Panc1 (cell line): ENCODE measurements around the gene LIN7B. TPM values are rescaled to one million over a fixed set of nuclear protein-coding genes. Genes with fewer than 3 reads are reported as not detected.
A peak's percentile ranks its signal among the peaks of the same experiment; 100 is the strongest.

Source experiments
- ATAC-seq: fragments of 200-7000 bp; cut with Tn5 transposase; 2 replicates; pipeline ENCODE4 v1.9.1; 2020; ENCODE audit warnings: mild to moderate bottlenecking, moderate library complexity
- BruUV-seq: library from RNA; stranded (reverse); fragments of 400-500 nt; replicated peaks from 2 replicates; lab custom pipeline; 2021; lab: Mats Ljungman, UMichigan
- CTCF ChIA-PET: fragments of 300-600 bp; sonication (Branson Sonifier 250); formaldehyde crosslinking; loops from one replicate; lab custom pipeline; 2022; ENCODE audit warnings: antibody characterized with exemption; lab: Charles Lee
- POLR2A ChIA-PET: fragments of 300-600 bp; sonication (Branson Sonifier 250); formaldehyde crosslinking; loops from one replicate; lab custom pipeline; 2022; ENCODE audit warnings: antibody characterized with exemption; lab: Charles Lee
- DNase-seq: peaks from one replicate; pipeline ENCODE4 v3.0.0-alpha.2; 2010; ENCODE audit warnings: low read depth, low spot score
- H3K27ac ChIP-seq: 2 replicates; pipeline ENCODE4 v1.5.1; 2011; ENCODE audit warnings: mild to moderate bottlenecking, low read length, inconsistent platforms
- H3K27me3 ChIP-seq: fragments of 200-500 bp; sonication (Bioruptor generic); 2 replicates; pipeline ENCODE4 v1.6.0; 2014; ENCODE audit warnings: low read length, inconsistent platforms; ENCODE audit not compliant: control insufficient read depth, insufficient read depth
- H3K36me3 ChIP-seq: fragments of 200-500 bp; sonication (Bioruptor generic); 2 replicates; pipeline ENCODE4 v1.5.1; 2014; ENCODE audit warnings: inconsistent platforms, mild to moderate bottlenecking, low read length, moderate library complexity; ENCODE audit not compliant: control insufficient read depth, insufficient read depth
- H3K4me1 ChIP-seq: 2 replicates; pipeline ENCODE4 v1.5.1; 2011; ENCODE audit warnings: inconsistent platforms, mild to moderate bottlenecking, low read length, moderate library complexity; ENCODE audit not compliant: control insufficient read depth, insufficient read depth
- H3K4me3 ChIP-seq, 2 experiments: 2 replicates each; pipeline ENCODE4 v1.5.1; 2011 to 2012; ENCODE audit warnings: low read depth in 2 of 2, low read length in 2 of 2, mild to moderate bottlenecking in 2 of 2, inconsistent platforms in 1 of 2, moderate library complexity in 1 of 2
- H3K9me3 ChIP-seq: fragments of 200-500 bp; sonication (Bioruptor generic); 2 replicates; pipeline ENCODE4 v1.5.1; 2014; ENCODE audit warnings: low read depth, mild to moderate bottlenecking, inconsistent platforms, low read length, moderate library complexity; ENCODE audit not compliant: control insufficient read depth, insufficient read depth
- CTCF ChIP-seq: fragments of 450-650 bp; IDR thresholded peaks from 2 replicates; pipeline ENCODE4 v1.5.1; 2017; ENCODE audit warnings: mild to moderate bottlenecking
- POLR2AphosphoS5 ChIP-seq: IDR thresholded peaks from 2 replicates; pipeline ENCODE4 v1.6.1; 2012; ENCODE audit warnings: mild to moderate bottlenecking, low read depth, low read length, moderate library complexity
- REST ChIP-seq, 2 experiments: IDR thresholded peaks; 2 replicates each; pipeline ENCODE4 v1.6.1; 2011 to 2012; ENCODE audit warnings: low read depth in 2 of 2, control low read depth in 1 of 2, low read length in 1 of 2, mild to moderate bottlenecking in 1 of 2, moderate library complexity in 1 of 2; ENCODE audit not compliant: insufficient read depth in 1 of 2
- SIN3A ChIP-seq: IDR thresholded peaks from 2 replicates; pipeline ENCODE4 v1.6.1; 2012; ENCODE audit warnings: low read depth, mild to moderate bottlenecking, low read length, moderate library complexity, borderline replicate concordance; ENCODE audit not compliant: insufficient read depth
- TCF7L2 ChIP-seq: IDR thresholded peaks from 2 replicates; pipeline ENCODE4 v1.6.1; 2011; ENCODE audit warnings: mild to moderate bottlenecking, low read depth, low read length, inconsistent platforms
- in situ Hi-C: cut with HindIII; loops from 2 replicates; pipeline ENCODE4 v1.10.0; 2016; ENCODE audit warnings: low sequenced_read_pairs, low pct_unique_long_range_greater_than_20kb
- intact Hi-C: fragments of 100-400 bp; cut with micrococcal nuclease; formaldehyde crosslinking; loops from one replicate; pipeline ENCODE4 v1.10.0; 2022; ENCODE audit not compliant: unreplicated experiment
- total RNA-seq: library from RNA; stranded (reverse); gene quantifications from one replicate; pipeline ENCODE4 v1.2.1, GENCODE V29; 2021; ENCODE audit not compliant: unreplicated experiment

LIN7B gene
- total RNA-seq, 1 experiment from 2014 or later: 6.4 TPM

DNA sequence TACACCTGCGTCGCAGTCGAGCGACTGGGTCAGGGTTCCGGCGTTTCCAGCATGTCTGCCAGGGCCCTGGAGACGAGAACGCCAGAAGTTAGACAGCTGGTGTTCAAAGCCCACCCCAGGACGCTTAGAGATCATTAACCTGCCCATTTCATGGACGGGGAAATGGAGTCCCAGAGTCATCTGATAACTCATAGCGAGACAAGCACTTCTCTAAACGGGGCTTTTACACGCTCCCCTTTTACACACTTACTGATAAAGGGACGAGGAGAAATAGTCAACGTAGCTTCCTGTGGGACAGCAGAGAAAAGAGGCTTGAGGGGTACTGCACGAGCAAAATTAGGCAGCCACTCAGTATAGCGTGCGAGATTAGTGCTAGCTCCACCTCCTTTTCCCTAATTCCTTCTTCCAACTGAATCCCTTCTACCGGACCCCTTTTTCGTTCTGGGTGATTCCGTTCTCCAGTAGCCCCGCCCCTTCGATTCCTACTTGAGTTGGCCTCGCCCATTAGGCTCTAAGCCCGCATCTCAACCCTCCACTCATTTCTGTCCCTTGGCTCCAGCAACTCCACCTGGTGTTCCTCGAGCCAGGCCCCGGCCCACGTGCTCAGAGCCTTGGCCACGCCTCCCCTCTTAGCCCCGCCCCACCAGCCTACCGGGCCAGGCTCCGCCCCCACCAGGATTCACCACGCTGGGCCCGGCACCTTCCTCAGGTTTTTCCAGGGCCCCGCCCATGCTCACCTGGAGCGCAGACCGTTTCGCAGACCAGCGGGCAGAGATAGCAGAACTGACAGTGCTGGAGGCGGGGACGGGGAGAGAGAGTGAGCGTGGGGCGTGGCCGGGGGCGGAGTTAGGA, 37.3 kb downstream of the LIN7B start:
- BruUV-seq: no TSS peak
- in situ Hi-C loops: no loop called here
- intact Hi-C loops: no loop called here
- Histone ChIP-seq H3K36me3 (no peaks in the 10 kb centered on the region; the same call in 1 of the 2 replicates), H3K9me3 (no peaks in the 10 kb centered on the region), H3K27ac (peak overlapping the region; percentile 74), H3K4me1 (no peaks in the 10 kb centered on the region; the same call in 1 of the 2 replicates), H3K4me3 (peak overlapping the region; percentile 78 to 91), H3K27me3 (no peaks in the 10 kb centered on the region)
- ChIA-PET CTCF (interaction anchor here (0.5 kb wide), 1 partner anchor 33 kb away, joined by 7 read pairs; no protein-coding TSS in a partner anchor), POLR2A (interaction anchor here (0.7 kb wide), 1 partner anchor 74 kb away, joined by 8 read pairs; no protein-coding TSS in a partner anchor)
- TF ChIP-seq SIN3A: no peak
- TF ChIP-seq REST (IDR thresholded peaks at IDR 0.05; ENCODE audit: insufficient read depth in 1 of 2, low read depth in 2 of 2, low read length in 1 of 2): no peak
- no peak for TF ChIP-seq CTCF
- peak; percentile 43; the same call in 1 of the 2 replicates for TF ChIP-seq POLR2AphosphoS5
- TF ChIP-seq TCF7L2: no peak
- peak; percentile 66 for DNase-seq
- peak; percentile 67 for ATAC-seq

DNA sequence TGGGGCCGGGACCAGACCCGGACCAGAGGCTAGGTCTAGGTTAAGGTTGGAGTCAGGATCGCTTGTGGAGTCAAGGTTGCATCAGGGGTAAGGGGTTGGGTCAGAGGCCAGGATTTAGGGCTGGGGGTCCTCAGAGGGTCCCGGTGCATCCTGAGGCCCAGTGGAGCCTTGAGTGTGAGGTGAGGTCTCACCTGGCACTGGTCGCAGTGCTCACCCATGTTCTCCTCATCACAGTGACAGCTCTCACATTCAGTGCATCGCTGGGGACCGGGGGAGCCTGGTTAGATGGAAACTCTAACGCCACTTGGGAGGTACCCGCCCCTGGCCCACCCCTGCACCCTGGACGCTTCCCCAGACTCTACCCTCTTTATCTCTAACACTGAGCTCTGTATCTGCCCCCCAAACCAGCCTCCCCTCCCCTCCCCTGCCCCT, 38.0 kb downstream of the LIN7B start:
- DNase-seq (no peak), ATAC-seq (peak; percentile 38; the same call in 1 of the 2 replicates)
- Histone ChIP-seq H3K4me3 (peak overlapping the region; percentile 78 to 91), H3K27ac (no peak overlapping the region), H3K9me3 (no peaks in the 10 kb centered on the region), H3K4me1 (no peaks in the 10 kb centered on the region; the same call in 1 of the 2 replicates), H3K36me3 (no peaks in the 10 kb centered on the region; the same call in 1 of the 2 replicates), H3K27me3 (no peaks in the 10 kb centered on the region)
- POLR2A ChIA-PET: interaction anchor here (0.6 to 0.7 kb wide), 2 partner anchors 17 to 160 kb away, joined by 3 to 10 read pairs; no protein-coding TSS in a partner anchor
- no TSS peak for BruUV-seq
- TF ChIP-seq SIN3A (no peak), POLR2AphosphoS5 (no peak), TCF7L2 (no peak), REST (IDR thresholded peaks at IDR 0.05; ENCODE audit: insufficient read depth in 1 of 2, low read depth in 2 of 2, low read length in 1 of 2) (no peak), CTCF (no peak)
- in situ Hi-C loops (no loop called here), intact Hi-C loops (no loop called here)
- CTCF ChIA-PET: interaction anchor here (0.6 kb wide), 1 partner anchor 271 kb away, joined by 3 read pairs; no protein-coding TSS in a partner anchor
